GM21786 (cell line): Measurements from ENCODE around the gene MTOR.
"Not testable (repeated sequence)": the region's sequence is repeated elsewhere in the genome, so short reads cannot be mapped to it uniquely, and the experiment has no call there.

Experiments
- ATAC-seq: cut with Tn5 transposase; IDR thresholded peaks from one replicate; pipeline ENCODE4 v1.9.1; 2021; ENCODE audit not compliant: unreplicated experiment

The MTOR gene

GRCh38 chr1:11187000-11187399 is 75.4 kb downstream of the MTOR start:
- ATAC-seq: no peak

- no peak for ATAC-seq
These were observed 77.4 kb downstream of the MTOR start for GRCh38 chr1:11184973-11185372.

- no peak for ATAC-seq
These were observed 79.5 kb downstream of the MTOR start for GRCh38 chr1:11182884-11183283.

- no peak for ATAC-seq
These were observed 82.0 kb downstream of the MTOR start for GRCh38 chr1:11180342-11180744.

- ATAC-seq: not testable (repeated sequence)
These were observed 82.6 kb downstream of the MTOR start for GRCh38 chr1:11179749-11180148.

GRCh38 chr1:11179125-11179524 is 83.2 kb downstream of the MTOR start:
- ATAC-seq: no peak

GRCh38 chr1:11178021-11179015 is 84.0 kb downstream of the MTOR start:
- ATAC-seq: no peak

GRCh38 chr1:11176081-11176706 is 86.2 kb downstream of the MTOR start:
- no peak for ATAC-seq

- no peak for ATAC-seq
These were observed 86.9 kb downstream of the MTOR start for GRCh38 chr1:11175461-11175860.

GRCh38 chr1:11174261-11174942 is 87.9 kb downstream of the MTOR start:
- ATAC-seq: no peak

GRCh38 chr1:11170102-11170501 is 92.2 kb downstream of the MTOR start:
- ATAC-seq: no peak

GRCh38 chr1:11169202-11169601 is 93.1 kb downstream of the MTOR start:
- no peak for ATAC-seq

GRCh38 chr1:11168731-11169130 is 93.6 kb downstream of the MTOR start:
- ATAC-seq: no peak

GRCh38 chr1:11166744-11167143 is 95.6 kb downstream of the MTOR start:
- not testable (repeated sequence) for ATAC-seq

GRCh38 chr1:11162752-11163151 is 99.6 kb downstream of the MTOR start:
- not testable (repeated sequence) for ATAC-seq

GRCh38 chr1:11158720-11159321 is 103.5 kb downstream of the MTOR start:
- ATAC-seq: no peak

GRCh38 chr1:11158291-11158690 is 104.1 kb downstream of the MTOR start:
- ATAC-seq: no peak

- ATAC-seq: no peak
These were observed 104.5 kb downstream of the MTOR start for GRCh38 chr1:11157867-11158266.

GRCh38 chr1:11157394-11157793 is 105.0 kb downstream of the MTOR start:
- no peak for ATAC-seq

GRCh38 chr1:11156963-11157362 is 105.4 kb downstream of the MTOR start:
- no peak for ATAC-seq

GRCh38 chr1:11156441-11156840 is 105.9 kb downstream of the MTOR start:
- ATAC-seq: no peak
